HG03378 (cell line): ENCODE results near the gene CRLF2.
"Not testable (repeated sequence)": the region's sequence is repeated elsewhere in the genome, so short reads cannot be mapped to it uniquely, and the experiment has no call there.

Experiments used
- ATAC-seq: cut with Tn5 transposase; IDR thresholded peaks from one replicate; pipeline ENCODE4 v1.9.1; 2021; ENCODE audit warnings: mild to moderate bottlenecking, moderate library complexity; ENCODE audit not compliant: unreplicated experiment

Gene CRLF2, protein sequence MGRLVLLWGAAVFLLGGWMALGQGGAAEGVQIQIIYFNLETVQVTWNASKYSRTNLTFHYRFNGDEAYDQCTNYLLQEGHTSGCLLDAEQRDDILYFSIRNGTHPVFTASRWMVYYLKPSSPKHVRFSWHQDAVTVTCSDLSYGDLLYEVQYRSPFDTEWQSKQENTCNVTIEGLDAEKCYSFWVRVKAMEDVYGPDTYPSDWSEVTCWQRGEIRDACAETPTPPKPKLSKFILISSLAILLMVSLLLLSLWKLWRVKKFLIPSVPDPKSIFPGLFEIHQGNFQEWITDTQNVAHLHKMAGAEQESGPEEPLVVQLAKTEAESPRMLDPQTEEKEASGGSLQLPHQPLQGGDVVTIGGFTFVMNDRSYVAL

DNA sequence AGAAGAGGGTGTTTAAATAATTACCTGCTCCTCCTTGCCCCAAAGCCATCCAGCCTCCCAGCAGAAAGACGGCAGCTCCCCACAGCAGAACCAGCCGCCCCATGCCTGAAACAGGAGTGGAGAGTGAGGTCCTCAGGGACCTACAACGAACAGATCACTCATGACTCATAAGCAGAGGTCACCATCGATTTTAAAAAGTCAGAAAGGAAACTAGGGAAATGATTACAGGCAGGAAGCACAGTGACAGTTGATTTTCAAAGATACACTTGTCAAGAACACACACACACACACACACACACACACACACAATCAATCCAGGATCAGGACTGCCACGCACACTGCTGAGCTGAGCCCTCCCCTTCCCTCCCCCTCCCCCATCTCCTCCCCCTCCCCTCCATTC, at the start of gene CRLF2:
CRLF2 (minus strand) TSS at position 118 of the 400 bp plus-strand sequence; CDS start at position 103, 15 bp downstream.
- peak; percentile 88 for ATAC-seq

DNA sequence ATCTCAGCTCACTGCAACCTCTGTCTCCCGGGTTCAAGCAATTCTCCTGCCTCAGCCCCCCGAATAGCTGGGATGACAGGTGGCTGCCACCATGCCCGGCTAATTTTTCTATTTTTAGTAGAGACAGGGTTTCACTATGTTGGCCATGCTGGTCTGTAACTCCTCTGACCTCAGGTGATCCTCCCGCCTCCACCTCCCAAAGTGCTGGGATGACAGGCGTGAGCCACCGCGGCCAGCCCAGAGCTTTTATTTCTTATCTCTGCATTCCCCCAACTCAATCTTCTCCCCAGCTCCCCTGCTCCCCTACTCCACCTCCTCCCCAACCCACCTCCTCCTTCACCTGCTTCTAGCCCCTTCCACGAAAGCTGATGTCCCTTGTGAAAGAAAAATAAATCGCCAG, 49.3 kb upstream of the CRLF2 start:
- not testable (repeated sequence) for ATAC-seq

DNA sequence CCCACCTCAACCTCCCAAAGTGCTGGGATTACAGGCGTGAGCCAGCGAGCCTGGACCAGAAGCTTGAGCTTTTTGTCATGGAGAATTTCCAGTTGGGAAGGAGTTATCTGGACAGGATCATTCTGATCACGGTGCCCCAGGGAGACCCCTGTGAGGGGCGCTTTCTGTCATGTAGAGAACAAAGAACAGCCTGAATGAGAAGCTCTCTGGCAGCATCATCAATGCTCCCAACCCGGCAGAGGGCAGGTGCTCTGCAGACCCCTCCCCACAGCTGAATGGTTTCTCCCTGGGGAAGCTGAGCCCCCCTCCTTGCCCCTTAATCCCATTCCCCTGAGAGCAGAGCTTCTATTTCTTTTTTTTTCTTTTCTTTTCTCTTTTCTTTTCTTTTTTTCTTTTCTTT, 48.8 kb upstream of the CRLF2 start:
- no peak for ATAC-seq

DNA sequence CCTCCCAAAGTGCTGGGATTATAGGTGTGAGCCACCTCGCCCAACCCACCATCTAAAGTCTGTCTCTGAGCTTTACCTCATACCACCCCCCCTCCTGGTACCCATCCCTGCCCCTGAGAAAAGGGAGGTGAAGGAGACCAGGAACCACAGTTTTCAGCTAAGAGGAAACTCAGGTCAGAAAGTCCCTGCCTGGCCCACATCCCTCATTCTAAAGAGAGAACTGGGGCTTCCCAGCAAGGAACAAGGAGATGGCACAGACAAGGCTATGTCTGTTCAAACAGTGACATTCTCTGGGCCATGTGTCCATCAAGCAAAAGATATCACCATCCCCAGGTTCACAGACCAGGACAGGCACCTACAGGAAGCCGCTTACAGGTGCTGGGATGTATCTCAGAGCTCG, 40.4 kb upstream of the CRLF2 start:
- ATAC-seq = no peak

DNA sequence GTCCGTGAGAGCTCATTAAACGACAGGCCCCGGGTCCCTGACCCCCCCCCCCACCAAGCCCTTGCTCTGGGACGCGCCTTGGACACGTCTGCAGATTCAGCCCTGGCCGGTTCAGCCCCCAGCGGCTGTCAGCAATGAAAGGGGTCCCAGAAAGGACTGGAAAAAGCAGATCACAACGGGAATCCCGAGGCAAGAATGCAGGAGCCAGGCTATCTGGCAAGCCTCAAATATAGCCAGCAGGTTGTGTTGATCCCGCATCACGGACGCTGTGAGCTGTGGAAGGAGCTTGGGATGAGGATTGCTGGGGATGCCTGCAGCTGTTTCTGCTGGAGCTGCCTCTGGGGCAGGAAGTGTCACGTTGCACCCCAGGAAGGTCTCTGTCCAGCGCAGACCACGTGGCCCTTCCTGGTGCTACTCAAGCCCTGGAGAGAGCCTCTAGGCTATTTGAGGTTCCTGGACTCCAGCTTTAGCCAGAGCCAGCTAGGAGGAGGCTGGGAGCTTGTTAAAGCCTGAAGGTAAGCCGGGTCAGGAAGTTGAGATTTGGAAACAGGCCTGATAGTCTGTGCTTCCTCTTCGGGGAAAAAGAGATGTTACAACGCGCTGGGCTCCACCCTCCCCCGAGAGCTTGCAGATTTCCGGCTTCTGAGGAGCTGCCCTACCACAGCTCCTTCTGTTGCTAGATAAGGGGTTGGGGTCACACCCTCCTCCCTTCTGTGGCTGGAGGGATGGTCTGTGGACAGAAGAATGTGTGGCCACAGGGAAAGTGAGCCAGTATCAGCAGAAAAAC, 36.8 kb upstream of the CRLF2 start:
- ATAC-seq = no peak

DNA sequence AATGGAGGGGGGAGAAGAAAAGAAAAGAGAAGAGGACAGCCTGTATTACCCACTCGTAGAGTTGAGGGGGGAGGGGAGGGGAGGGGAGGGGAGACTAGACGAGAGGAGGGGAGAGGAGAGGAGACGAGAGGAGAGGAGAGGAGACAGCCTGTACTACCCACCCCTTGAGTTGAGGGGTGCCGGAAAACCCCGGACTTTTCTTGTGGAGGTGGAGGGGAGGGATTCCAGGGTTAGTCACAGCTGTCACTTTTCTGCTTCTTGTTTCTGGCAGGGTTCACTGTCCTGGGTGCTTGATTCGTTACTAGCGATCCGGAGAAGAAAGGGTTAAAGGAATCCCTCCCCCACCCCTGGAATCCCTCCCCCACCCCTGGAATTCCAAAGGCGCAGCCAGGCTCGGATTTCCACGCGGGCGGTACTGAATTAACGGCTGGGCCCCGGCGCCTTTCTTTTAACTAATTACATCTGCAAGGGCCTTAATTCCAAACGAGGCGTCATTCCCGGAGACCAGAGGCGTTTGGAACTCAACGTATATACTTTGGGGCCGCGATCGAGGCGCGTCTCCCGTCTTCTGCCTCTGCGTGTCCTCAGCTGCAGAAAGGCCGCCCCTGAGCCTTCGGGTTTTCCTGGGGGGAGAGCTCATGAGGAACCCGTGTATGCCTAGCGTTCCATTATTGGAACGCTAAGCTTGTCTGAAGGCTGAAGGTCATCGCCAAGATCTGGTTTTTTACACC, 36.0 kb upstream of the CRLF2 start:
- no peak for ATAC-seq

DNA sequence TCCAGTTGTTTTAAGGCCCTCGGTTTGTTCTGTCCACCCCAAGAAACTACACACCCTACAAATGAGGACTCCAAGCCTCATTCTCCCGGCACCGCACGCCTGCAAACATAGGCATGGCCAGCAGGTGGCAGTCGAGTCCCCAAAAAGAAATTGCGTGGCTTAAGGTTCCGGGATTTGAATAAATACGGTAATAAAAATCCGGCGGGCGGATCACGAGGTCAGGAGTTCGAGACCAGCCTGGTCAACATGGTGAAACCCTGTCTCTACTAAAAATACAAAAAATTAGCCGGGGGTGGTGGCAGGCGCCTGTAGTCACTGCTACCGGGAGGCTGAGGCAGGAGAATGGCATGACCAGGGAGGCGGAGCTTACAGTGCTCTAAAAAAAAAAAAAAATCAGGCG, 34.4 kb upstream of the CRLF2 start:
- no peak for ATAC-seq

DNA sequence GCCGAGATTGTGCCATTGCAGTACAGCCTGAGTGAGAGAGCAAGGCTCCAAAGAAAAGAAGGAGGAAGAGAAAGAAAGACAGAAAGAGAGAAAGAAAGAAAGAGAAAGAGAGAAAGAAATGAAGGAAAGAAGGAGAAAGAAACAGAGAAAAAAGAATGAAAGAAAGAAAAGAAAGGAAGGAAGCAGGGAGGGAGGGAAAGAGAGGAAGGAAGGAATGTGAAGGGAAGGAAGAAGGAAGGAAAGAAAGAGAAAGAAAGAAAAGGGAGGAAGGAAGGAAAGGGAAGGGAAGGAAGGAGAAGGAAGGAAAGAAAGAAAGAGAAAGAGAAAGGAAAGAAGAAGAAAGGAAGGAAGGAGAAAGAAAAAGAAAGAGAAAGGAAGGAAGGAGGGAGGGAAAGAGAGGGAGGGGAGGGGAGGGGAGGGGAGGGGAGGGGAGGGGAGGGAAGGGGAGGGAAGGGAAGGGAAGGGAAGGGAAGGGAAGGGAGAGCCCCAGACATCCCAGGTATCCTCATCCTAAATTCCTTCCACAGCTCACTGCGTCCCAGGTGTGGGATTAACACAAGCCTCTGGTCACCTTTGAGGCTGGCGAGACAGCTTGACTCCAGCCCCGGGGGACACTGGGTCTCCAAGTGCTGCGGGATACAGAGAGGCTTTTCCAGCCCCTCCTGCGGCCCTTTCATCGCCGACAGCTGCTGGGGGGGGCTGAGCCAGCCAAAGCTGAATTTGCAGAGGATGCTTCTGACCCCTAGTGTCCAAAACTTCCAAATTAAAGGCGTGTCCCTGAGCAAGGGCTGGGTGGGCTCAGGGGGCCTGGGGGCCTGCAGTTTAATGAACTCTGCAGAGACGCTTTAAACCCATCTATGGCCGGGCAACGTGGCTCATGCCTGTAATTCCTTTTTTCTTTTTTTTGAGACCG, 32.0 kb upstream of the CRLF2 start:
- ATAC-seq = no peak

DNA sequence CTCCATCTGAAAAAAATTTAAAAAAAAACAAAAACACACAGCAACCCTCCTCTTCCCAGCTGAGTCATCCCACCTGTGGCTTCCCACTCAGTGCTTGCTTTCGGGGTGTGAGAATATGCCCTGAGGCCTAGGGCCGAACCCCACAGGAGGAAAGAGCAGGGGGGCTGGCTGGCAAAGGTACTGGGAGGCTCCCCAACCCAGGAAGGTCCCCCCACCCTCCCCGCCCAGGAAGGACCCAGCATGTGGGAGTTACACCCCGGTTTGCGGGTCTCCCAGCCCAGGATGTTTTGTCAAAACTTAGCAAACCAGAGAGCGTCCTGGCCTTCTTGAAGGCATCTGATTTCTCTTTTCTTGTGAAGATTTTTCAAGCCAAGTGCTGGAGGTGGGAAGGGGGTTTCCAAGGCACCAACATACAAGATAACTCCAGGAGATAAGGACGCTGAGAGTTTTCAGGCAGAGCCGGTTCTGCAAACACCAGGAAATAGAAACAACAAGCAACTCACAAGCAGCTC, 30.5 kb upstream of the CRLF2 start:
- no peak for ATAC-seq

DNA sequence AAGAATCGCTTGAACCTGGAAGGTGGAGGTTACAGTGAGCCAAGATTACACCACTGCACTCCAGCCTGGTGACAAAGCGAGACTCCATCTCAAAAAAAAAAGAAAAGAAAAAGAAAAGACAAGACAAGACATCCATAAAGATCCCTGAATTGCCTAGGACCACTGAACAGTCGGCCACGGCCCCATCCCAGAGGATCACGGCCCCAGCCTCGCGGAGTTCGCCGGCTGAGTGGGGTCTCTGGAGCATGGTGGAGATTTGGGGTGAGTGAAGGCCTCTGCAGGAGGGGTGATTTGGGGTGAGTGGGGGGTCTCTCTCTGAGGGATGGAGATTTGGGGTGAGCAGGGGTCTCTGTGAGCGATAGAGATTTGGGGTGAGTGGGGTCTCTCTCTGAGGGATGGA, 28.1 kb upstream of the CRLF2 start:
- not testable (repeated sequence) for ATAC-seq

DNA sequence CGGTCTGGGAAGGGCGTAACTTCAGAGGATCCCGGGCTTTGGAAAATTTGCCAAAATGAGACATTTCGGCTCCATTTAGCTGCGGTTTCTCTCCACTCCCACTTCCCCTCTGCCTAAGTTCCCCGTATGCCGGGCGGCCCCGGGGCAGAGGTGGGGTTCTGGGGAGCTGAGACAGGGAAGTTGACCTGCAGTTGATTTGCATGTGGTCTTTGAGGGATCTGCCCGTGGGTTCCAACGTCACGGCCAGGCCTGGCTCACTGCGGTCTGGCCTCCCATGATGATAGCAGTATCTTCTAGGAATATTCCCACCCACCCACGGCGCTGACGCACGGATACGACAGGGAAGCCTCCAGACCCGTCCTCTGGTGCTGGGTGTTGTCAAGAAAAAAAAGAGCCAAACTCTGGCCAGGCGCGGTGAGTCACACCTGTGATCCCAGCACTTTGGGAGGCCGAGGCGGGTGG, 27.3 kb upstream of the CRLF2 start:
- peak; percentile 55 for ATAC-seq

DNA sequence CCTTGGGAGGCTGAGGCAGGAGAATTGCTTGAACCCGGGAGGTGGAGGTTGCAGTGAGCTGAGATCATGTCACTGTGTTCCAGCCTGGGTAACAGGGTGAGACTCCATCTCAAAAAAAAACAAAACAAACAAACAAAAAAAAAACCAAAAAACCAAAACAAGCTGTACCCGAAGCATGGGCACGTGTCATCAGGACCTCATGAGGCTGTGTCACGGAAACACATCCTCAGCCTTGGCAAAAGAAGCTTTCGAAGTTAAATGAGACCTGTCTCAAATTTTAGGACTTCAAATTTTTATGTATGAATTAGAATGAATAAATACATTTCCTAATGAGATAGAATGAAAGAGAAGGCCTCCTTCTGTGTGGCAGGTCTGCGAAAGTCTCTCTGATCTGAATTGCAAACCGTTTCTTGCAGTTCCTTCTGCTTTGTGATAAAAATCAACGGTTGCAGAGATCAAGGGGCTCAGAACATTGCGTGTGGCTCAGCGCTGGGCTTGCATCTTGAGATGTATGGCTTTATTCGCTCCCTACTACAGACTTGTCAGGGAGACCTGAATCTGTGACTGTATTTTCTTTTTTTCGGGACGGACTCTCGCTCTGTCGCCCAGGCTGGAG, 19.5 kb upstream of the CRLF2 start:
- no peak for ATAC-seq

DNA sequence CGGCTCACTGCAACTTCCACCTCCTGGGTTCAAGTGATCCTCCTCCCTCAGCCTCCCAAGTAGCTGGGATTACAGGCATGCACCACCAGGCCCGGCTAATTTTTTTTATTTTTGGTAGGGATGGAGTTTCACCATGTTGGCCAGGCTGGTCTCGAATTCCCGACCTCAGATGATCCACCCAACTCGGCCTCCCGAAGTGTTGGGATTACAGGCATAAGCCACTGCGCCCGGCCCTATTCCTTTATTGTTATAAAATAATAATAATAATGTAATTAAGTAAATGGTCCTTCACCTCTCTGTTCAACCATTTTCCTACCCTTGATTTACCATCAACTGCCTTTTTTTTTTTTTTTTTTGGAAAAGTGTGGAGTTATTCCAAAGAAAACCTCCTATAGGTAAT, 15.7 kb upstream of the CRLF2 start:
- ATAC-seq = not testable (repeated sequence)

DNA sequence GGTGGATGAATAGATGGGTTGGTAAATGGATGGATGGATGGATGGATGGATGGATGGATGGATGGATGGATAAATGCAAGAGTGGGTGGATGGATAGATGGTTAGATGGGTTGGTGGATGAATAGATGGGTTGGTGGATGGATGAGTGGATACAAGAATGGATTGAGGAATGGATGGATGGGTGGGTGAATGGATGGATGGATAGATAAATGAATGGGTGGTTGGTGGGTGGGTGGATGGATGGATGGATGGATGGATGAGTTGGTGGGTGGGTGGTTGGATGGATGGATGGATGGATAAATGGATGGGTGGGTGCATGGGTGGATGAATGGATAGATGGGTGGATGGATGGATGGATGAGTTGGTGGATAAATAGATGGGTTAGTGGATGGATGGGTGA, 13.8 kb upstream of the CRLF2 start:
- no peak for ATAC-seq

DNA sequence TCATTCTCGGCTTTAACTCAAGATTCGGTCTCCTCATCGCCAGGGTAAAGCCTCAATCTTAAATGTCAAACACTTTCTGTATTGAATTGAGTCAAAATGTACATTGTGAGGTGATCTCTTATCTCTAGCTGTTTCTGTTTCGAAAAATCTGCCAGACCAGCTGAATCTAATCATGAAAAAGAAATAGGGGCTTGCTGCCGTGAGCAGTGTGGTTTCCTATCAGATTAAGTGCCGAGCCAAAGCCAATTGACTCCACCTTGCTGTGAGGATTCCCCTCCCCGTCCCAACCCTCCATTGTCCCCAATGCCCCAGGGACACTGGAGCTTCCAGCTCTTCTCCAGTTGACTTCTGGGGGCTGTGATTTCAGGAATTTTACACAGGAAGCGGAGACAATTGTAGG, 12.5 kb upstream of the CRLF2 start:
- no peak for ATAC-seq

DNA sequence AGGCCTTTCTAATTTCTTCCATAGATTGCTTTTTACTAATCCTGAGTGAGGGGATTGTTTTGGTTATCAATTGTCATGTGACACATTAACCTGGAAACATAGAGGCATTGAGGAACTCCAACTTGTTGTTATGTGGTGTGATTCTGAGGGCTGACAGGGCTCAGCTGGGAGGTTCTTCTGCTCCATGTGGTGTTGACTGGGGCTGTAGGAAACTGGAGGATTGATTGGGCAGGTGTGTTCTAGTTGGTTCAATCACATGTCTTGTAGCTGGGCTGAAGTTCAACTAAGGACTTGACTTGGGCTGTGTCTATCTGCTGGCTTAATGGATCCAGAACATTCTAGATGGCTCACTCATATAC, 10.8 kb upstream of the CRLF2 start:
- no peak for ATAC-seq

DNA sequence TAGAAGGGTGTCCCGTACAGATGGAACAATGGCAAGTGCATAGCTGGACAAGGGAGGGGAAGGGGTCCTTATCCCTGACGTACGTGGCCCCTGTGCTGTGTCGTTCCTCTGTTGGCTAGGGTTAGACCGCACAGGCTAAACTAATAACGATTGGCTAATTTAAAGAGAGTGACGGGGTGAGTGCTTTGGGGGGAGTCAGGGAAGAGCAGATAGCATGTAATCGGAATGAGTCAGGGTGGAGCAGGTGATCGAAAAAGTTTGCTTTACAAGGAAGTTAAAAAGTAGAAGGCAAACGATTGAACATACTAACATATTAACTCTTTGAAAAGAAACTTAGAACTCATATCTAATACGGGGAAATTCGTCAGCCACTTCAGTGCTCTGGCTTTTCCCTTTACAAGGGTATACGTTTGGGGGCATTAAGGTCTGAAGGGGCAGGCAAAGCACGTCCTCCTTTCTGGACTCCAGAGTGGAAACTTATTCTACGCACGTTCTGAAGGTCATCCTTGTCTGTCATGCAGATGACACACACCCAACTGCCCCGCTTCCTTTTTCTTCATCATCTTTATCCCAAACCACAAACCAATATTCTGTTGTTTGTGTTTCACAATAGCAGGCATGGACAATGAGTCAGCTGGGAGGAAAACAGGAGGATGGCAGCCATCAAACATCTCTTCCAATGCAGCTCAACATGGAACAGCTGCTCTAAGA, 10.2 kb upstream of the CRLF2 start:
- ATAC-seq = no peak

DNA sequence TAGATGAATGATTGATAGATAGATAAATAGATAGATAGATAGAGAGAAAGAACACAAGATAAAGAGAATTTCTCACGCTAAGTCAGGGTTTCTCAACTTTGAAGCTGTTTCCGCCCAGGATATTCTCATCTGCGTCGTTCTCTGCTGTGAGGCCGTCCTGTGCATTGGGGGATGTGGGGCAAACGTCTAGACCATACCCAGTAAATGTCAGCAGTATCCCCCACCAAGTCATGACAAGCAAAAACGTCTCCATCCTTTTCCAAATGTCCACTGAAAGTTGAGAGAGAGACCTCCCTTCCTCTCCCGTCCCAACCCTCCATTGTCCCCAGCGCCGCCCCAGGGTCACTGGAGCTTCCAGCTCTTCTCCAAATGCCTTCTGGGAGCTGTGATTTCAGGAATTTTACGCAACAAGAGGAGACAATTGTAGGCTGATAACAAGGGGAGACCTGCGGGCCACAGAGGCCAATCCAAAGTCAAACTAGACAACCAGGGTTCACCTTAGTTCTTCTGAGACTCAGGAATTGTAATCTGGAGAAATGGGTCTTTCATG, 8.9 kb upstream of the CRLF2 start:
- ATAC-seq = no peak

DNA sequence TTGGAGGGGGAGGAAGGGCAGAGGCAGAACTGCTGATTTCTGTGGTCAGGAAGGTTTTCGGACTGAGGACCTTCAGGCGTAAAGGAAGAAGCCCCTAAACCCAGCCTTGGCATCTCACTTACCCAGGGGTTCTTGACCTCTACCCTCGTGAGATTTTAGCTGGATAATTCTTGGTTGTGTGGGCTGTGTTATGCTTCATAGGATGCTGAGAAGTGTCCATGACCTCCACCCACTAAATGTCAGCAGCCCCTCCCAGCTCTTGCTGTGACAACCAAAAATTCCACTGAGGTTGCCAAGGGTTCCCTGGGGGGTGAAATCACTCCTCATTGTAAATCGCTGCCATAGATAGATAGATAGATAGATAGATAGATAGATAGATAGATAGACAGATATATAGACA, 5.8 kb upstream of the CRLF2 start:
- no peak for ATAC-seq
